HepG2 (cell line): ENCODE data around the gene TUT1. TPM values are rescaled to one million over a fixed set of nuclear protein-coding genes. Genes with fewer than 3 reads are reported as not detected.
A peak's percentile ranks its signal among the peaks of the same experiment; 100 is the strongest.

Source experiments
- EEA1 ChIP-seq: sonication (generic); formaldehyde crosslinking; IDR thresholded peaks from 2 replicates; pipeline ENCODE4 v1.5.1; 2020; ENCODE audit warnings: mild to moderate bottlenecking, missing genetic modification reagents, borderline replicate concordance
- EP300 ChIP-seq, 3 experiments: sonication (generic) in 1 of 3; formaldehyde crosslinking in 1 of 3; IDR thresholded peaks; 2 replicates each; pipeline versions ENCODE4 v1.5.1 to v1.6.1; 2011 to 2020; ENCODE audit warnings: low read depth in 2 of 3, low read length in 2 of 3, borderline replicate concordance in 1 of 3, improper control_type of control experiment in 1 of 3, mild to moderate bottlenecking in 1 of 3, missing genetic modification reagents in 1 of 3, moderate library complexity in 1 of 3
- ESRRA ChIP-seq: sonication (generic); formaldehyde crosslinking; IDR thresholded peaks from 2 replicates; pipeline ENCODE4 v1.5.1; 2020; ENCODE audit warnings: mild to moderate bottlenecking, low read depth, missing genetic modification reagents
- HNF4A ChIP-seq: sonication (generic); formaldehyde crosslinking; IDR thresholded peaks from 2 replicates; pipeline ENCODE4 v1.4.0; 2020; ENCODE audit warnings: missing genetic modification reagents
- JUND ChIP-seq: sonication (generic); formaldehyde crosslinking; IDR thresholded peaks from 2 replicates; pipeline ENCODE4 v1.8.0; 2022; ENCODE audit warnings: mild to moderate bottlenecking, missing genetic modification reagents
- KLF11 ChIP-seq: IDR thresholded peaks from 2 replicates; pipeline ENCODE4 v1.6.1; 2016; ENCODE audit warnings: missing compliant biosample characterization
- MZF1 ChIP-seq: sonication (generic); formaldehyde crosslinking; IDR thresholded peaks from 2 replicates; pipeline ENCODE4 v1.8.1; 2023; ENCODE audit warnings: mild to moderate bottlenecking, missing genetic modification reagents, borderline replicate concordance
- NPAS2 ChIP-seq: sonication (generic); formaldehyde crosslinking; IDR thresholded peaks from 2 replicates; pipeline ENCODE4 v1.8.0; 2022; ENCODE audit warnings: mild to moderate bottlenecking, missing genetic modification reagents, borderline replicate concordance
- NR2F2 ChIP-seq: IDR thresholded peaks from 2 replicates; pipeline ENCODE4 v1.6.1; 2012; ENCODE audit warnings: low read depth, inconsistent platforms, borderline replicate concordance
- SMAD9 ChIP-seq: sonication (generic); formaldehyde crosslinking; IDR thresholded peaks from 2 replicates; pipeline ENCODE4 v1.5.1; 2020; ENCODE audit warnings: mild to moderate bottlenecking, missing genetic modification reagents
- SMARCE1 ChIP-seq: fragments of 450-650 bp; IDR thresholded peaks from 2 replicates; pipeline ENCODE4 v1.6.1; 2017; ENCODE audit warnings: borderline replicate concordance
- SRSF4 ChIP-seq: fragments of 200-400 bp; formaldehyde crosslinking; IDR thresholded peaks from one replicate; pipeline ENCODE4 v1.6.1; 2018; ENCODE audit warnings: mild to moderate bottlenecking, low read depth, low read length, moderate library complexity; ENCODE audit not compliant: poor library complexity, severe bottlenecking
- TFDP2 ChIP-seq: sonication (generic); formaldehyde crosslinking; IDR thresholded peaks from 2 replicates; pipeline ENCODE4 v1.4.0; 2020; ENCODE audit warnings: missing genetic modification reagents
- ZNF253 ChIP-seq: sonication (generic); formaldehyde crosslinking; IDR thresholded peaks from 2 replicates; pipeline ENCODE4 v1.8.0; 2022; ENCODE audit warnings: mild to moderate bottlenecking, missing genetic modification reagents, borderline replicate concordance
- ZNF501 ChIP-seq: sonication (generic); formaldehyde crosslinking; IDR thresholded peaks from 2 replicates; pipeline ENCODE4 v1.5.1; 2020; ENCODE audit warnings: mild to moderate bottlenecking, moderate library complexity, missing genetic modification reagents
- ZNF552 ChIP-seq: sonication (generic); formaldehyde crosslinking; IDR thresholded peaks from 2 replicates; pipeline ENCODE4 v1.9.0; 2022; ENCODE audit warnings: missing genetic modification reagents, mild to moderate bottlenecking, borderline replicate concordance
- ZNF576 ChIP-seq: sonication (generic); formaldehyde crosslinking; IDR thresholded peaks from 2 replicates; pipeline ENCODE4 v1.4.0; 2020; ENCODE audit warnings: mild to moderate bottlenecking, missing genetic modification reagents
- ZNF619 ChIP-seq: sonication (generic); formaldehyde crosslinking; IDR thresholded peaks from 2 replicates; pipeline ENCODE4 v1.4.0; 2020; ENCODE audit warnings: mild to moderate bottlenecking, missing genetic modification reagents
- ZNF746 ChIP-seq: sonication (generic); formaldehyde crosslinking; IDR thresholded peaks from 2 replicates; pipeline ENCODE4 v1.8.0; 2022; ENCODE audit warnings: mild to moderate bottlenecking, missing genetic modification reagents
- ZNF792 ChIP-seq: IDR thresholded peaks from 2 replicates; pipeline ENCODE4 v1.6.1; 2016
- ZSCAN25 ChIP-seq: sonication (generic); formaldehyde crosslinking; IDR thresholded peaks from 2 replicates; pipeline ENCODE4 v1.8.0; 2022; ENCODE audit warnings: mild to moderate bottlenecking, missing genetic modification reagents
- polyA plus RNA-seq, 8 experiments: library from polyadenylated mRNA; depleted of rRNA in 3 of 8; stranded (reverse) in 7 of 8; unstranded in 1 of 8; fragments of >200 nt; fragmentation: Illumina TruSeq in 4 of 8; extraction: Trizol in 4 of 8; gene quantifications; 2 replicates each; pipeline versions ENCODE4 v1.2.1 to v1.2.3, GENCODE V29; 2011 to 2016; ENCODE audit warnings: low read depth in 4 of 8, missing spikeins in 1 of 8, mixed read lengths in 1 of 8; ENCODE audit not compliant: insufficient read depth in 1 of 8
- total RNA-seq, 5 experiments: library from RNA; depleted of rRNA; stranded (reverse); fragments of >200 nt; fragmentation: Illumina TruSeq; extraction: Trizol; gene quantifications; 2 replicates each; pipeline ENCODE4 v1.2.3, GENCODE V29; 2016; ENCODE audit warnings: low read depth in 1 of 5
- TF ChIP-seq, protein P1 (sequence below): sonication (generic); formaldehyde crosslinking; IDR thresholded peaks from 2 replicates; pipeline ENCODE4 v1.5.0; 2020; ENCODE audit warnings: mild to moderate bottlenecking, missing genetic modification reagents, moderate library complexity
- TF ChIP-seq, protein P2 (sequence below): sonication (generic); formaldehyde crosslinking; IDR thresholded peaks from 2 replicates; pipeline ENCODE4 v1.5.0; 2020; ENCODE audit warnings: mild to moderate bottlenecking, missing genetic modification reagents

Gene TUT1
- total and polyA plus RNA-seq, 2 of the 13 experiments (the other 11 are each of a cell fraction or from before 2014, with no cell fraction given): 9.7 to 14.3 TPM

DNA sequence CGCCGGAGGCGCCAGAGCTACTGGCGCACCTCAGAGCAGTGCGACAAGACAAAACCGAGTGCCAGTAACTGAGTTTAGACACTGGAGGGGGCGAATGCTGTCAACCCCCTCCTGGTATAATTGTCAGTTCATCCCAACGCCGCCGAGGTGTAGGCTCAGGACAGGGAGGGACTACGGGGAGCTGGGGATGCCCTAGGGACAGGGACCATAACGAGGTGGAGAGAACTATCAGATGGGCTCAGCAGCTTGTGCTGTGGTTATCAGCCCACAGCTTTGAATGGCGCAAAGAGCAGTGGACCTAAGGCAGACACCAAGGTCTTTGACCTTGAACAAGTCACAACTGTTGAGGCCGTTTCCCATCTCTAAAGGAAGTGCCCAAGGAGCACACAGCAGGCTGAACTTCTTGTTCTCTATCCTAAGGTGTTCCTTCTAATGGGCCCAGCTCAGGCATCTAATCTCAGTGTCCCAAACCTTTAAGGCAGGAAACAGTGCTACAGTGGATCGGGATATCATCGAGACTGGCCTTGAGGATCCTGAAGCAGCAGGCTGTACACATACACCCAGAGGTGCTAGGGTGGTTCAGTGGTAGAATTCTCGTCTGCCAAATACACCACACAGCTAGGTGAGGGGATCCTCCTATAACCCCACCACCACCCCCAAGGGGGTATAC, 958 bp upstream of the TUT1 start (continued):
- TF ChIP-seq, protein P1, sequence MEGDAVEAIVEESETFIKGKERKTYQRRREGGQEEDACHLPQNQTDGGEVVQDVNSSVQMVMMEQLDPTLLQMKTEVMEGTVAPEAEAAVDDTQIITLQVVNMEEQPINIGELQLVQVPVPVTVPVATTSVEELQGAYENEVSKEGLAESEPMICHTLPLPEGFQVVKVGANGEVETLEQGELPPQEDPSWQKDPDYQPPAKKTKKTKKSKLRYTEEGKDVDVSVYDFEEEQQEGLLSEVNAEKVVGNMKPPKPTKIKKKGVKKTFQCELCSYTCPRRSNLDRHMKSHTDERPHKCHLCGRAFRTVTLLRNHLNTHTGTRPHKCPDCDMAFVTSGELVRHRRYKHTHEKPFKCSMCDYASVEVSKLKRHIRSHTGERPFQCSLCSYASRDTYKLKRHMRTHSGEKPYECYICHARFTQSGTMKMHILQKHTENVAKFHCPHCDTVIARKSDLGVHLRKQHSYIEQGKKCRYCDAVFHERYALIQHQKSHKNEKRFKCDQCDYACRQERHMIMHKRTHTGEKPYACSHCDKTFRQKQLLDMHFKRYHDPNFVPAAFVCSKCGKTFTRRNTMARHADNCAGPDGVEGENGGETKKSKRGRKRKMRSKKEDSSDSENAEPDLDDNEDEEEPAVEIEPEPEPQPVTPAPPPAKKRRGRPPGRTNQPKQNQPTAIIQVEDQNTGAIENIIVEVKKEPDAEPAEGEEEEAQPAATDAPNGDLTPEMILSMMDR (CRISPR knock-in tag): 0 out of 2 replicates have a peak, but pooled peaks have one; percentile 17
- peak; percentile 30; the same call in 1 of the 2 replicates for TF ChIP-seq ESRRA (CRISPR knock-in tag)
- TF ChIP-seq HNF4A (CRISPR knock-in tag): peak; percentile 14; the same call in 1 of the 2 replicates
- TF ChIP-seq NR2F2: peak; percentile 7; the same call in 1 of the 2 replicates
- peak; percentile 57; the same call in 1 of the 2 replicates for TF ChIP-seq ZNF501
- TF ChIP-seq, protein P2, sequence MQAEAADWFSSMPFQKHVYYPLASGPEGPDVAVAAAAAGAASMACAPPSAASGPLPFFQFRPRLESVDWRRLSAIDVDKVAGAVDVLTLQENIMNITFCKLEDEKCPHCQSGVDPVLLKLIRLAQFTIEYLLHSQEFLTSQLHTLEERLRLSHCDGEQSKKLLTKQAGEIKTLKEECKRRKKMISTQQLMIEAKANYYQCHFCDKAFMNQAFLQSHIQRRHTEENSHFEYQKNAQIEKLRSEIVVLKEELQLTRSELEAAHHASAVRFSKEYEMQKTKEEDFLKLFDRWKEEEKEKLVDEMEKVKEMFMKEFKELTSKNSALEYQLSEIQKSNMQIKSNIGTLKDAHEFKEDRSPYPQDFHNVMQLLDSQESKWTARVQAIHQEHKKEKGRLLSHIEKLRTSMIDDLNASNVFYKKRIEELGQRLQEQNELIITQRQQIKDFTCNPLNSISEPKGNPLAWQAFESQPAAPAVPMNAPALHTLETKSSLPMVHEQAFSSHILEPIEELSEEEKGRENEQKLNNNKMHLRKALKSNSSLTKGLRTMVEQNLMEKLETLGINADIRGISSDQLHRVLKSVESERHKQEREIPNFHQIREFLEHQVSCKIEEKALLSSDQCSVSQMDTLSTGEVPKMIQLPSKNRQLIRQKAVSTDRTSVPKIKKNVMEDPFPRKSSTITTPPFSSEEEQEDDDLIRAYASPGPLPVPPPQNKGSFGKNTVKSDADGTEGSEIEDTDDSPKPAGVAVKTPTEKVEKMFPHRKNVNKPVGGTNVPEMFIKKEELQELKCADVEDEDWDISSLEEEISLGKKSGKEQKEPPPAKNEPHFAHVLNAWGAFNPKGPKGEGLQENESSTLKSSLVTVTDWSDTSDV (CRISPR knock-in tag): 0 out of 2 replicates have a peak, but pooled peaks have one; percentile 1
- no peak for TF ChIP-seq ZSCAN25 (CRISPR knock-in tag)
- TF ChIP-seq EEA1 (CRISPR knock-in tag): 0 out of 2 replicates have a peak, but pooled peaks have one; percentile 15
- TF ChIP-seq JUND (CRISPR knock-in tag): peak; percentile 16; the same call in 1 of the 2 replicates
- TF ChIP-seq KLF11 (CRISPR knock-in tag): no peak
- 0 out of 2 replicates have a peak, but pooled peaks have one; percentile 30 for TF ChIP-seq SMAD9 (CRISPR knock-in tag)
- TF ChIP-seq NPAS2 (CRISPR knock-in tag): no peak
- 0 out of 2 replicates have a peak, but pooled peaks have one; percentile 10 for TF ChIP-seq ZNF746 (CRISPR knock-in tag)
- TF ChIP-seq TFDP2 (CRISPR knock-in tag): no peak
- 0 out of 2 replicates have a peak, but pooled peaks have one; percentile 30 for TF ChIP-seq ZNF253
- 0 out of 4 replicates have a peak, but pooled peaks of 1 of the 2 experiments have one; percentile 5 for TF ChIP-seq EP300 (IDR thresholded peaks at IDR 0.05; ENCODE audit: low read depth in 2 of 2, low read length in 2 of 2)
- TF ChIP-seq EP300 (CRISPR knock-in tag; IDR thresholded peaks at IDR 0.05; ENCODE audit: borderline replicate concordance): no peak
- TF ChIP-seq ZNF576 (CRISPR knock-in tag): no peak
- no peak; the same call in 1 of the 2 replicates for TF ChIP-seq ZNF792 (CRISPR knock-in tag)
- no peak for TF ChIP-seq ZNF552
- no peak for TF ChIP-seq SMARCE1
- TF ChIP-seq MZF1 (CRISPR knock-in tag): 0 out of 2 replicates have a peak, but pooled peaks have one; percentile 89
- 0 out of 2 replicates have a peak, but pooled peaks have one; percentile 4 for TF ChIP-seq ZNF619 (CRISPR knock-in tag)
- no peak for TF ChIP-seq SRSF4
